GM21381 (cell line): Measurements from ENCODE around the gene MAD2L2.

Experiments
- ATAC-seq: cut with Tn5 transposase; IDR thresholded peaks from one replicate; pipeline ENCODE4 v1.9.1; 2021; ENCODE audit warnings: mild to moderate bottlenecking, moderate library complexity; ENCODE audit not compliant: unreplicated experiment

The MAD2L2 gene

DNA sequence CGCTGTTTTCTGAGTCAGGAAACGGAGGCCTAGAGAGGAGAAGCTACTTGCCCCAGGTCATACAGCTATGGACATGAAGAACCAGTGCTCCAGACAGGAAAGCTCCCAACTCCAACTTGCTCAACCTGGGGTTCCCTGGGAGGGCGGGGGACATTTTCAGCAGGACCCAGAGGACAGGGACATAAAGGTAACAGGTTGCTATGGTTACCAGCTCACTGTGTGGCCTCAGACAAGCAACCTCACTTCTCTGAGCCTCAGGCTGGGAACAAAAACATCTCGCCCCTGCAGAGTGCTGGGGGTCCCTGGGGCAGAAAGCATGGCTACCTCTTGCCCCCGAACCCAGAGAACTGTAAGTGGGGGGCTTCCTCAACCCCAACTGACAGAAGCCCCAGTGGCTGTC, 42.8 kb downstream of the MAD2L2 start:
- ATAC-seq: no peak

GRCh38 chr1:11634365-11635192, 46.4 kb downstream of the MAD2L2 start:
- no peak for ATAC-seq

DNA sequence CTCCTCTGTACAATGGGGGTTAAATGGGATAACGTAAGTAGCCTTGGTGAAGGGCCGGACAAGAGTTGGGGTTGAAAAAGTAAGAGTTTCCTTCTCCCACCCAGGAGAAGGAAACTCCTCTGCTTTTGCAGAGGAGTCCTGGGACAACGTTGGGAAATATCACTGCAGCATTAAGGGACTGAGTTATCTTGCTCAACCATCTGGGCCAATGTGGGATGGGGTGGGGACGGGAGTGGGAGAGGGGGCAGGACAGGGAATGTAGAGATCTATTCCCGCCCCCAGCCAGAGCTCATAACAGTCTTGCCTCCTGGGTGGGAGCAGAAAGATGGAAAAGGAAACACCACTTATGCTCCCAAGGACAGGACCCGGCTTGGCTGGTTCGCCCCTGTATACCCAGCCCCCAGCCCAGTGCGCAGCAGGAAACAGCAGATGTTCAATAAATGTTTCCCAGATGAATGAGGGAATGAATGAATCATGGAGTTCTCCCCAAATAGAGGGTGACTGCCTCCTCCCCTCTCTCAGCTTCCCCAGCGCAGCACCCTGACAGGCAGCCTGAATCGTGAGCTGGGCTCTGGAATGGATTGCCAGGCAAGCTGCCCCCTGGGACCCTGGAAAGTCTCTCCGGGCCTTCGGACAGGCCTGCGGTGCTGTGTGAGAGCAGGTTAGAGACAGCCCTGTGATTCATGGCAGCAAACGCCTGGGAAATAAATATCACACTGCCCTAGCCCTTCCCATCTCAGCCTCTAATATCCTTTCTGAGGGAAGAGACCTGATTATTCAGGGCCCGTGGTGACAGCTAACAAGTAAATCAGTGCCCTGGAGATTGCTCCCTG, 51.5 kb downstream of the MAD2L2 start:
- no peak for ATAC-seq

DNA sequence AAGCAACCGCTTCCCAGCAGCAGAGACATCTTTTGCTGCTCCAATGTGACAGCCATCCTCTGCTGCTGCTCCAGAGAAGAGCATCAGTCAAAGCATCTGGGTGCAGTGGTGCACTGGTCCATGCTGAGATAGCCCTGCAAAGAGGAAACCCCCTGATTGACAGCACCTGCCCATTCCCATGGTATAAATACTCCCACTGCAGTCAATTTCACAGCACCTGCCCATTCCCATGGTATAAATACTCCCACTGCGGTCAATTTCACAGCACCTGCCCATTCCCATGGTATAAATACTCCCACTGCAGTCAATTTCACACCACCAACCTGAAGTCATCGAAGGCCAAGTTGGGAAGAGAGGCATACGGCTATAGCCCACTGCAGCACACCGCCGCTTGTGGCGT, 52.2 kb downstream of the MAD2L2 start:
- no peak for ATAC-seq

GRCh38 chr1:11626551-11626950, 54.4 kb downstream of the MAD2L2 start:
- ATAC-seq: no peak
